ENCODE measurements around the gene PRKAA1.

Gene PRKAA1

DNA sequence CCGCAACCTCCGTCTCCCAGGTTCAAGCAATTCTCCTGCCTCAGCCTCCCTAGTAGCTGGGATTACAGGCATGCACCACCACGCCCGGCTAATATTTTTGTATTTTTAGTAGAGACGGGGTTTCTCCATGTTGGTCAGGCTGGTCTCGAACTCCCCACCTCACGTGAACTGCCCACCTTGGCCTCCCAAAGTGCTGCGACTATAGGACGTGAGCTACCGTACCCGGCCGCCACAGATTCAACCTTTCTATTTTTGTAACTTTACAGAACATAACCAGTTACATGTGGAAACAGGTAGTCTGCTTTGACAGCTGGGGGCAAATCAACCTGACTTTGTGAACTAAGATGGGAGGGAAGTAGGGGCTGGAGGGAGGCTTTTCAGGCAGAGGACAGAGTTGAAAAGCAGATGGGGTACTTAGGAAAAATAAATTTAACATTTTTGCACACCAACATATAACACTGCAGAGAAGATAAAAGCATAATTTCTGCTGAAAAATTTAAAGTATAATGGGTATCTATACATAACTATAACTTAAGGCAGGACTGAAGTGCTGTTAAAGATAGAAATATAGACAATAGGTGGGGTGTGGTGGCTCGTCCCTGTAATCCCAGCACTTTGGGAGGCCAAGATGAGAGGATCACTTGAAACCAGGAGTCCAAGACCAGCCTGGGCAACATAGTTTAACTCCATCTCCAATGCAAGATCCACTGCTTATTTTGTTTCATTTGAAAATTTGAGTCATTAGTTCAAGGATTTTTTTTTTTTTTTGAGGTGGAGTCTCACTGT, 31.8 kb upstream of the PRKAA1 start:
- H3F3A ChIP-seq (ENCODE audit: insufficient read depth), result peaks cover 98% of the 10 kb centered on the region
- peaks cover 74% of the 10 kb centered on the region for H3K36me3 ChIP-seq (ENCODE audit: low read length)

DNA sequence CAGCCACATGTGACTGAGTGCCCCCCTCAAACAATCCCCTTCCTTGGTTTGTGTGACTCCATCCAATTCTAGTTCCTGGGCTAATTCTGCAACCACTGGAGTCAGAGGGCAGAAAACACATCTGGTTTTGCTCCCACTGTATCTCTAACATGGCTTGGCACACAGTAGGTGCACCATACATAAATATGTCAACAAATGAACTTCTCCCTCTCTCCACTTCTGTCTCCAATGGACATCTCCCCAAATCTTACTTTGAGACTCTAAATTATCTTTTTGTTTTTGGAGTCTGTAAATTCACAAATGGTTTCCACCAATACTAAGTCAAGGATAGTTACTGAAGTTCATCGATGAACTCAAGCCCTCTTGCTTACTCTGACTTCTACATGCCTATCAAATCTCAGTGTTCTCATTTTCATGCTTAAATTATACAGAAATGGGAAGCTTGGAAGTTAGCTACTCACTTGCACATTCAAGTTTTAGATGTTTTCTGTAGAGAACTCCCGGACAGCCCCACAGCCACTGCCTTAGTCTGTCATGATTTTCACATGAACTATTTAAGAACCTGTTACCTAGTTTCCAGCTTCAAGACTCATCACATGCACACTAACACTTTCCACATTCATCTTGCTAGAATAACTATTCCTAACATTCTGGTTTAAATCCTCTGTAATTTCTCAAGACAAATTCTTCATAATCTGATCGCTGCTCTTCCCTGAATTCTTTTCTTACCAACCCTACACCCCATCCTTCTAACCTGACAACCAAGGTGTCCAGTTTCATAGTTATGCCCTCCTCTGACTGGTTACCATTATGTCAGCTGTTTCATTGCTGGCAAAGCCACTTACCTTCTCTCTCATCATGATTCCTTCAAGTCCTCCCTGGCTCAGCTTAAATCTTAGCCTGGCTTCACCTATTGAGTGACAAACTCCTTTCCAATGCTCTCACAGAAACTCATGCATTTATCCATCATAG, 30.8 kb upstream of the PRKAA1 start:
- H3K9me2 ChIP-seq (replicated peaks; ENCODE audit: insufficient read depth, low read length), result no peaks in the 10 kb centered on the region
- H3K79me2 ChIP-seq (ENCODE audit: insufficient read depth, low read length), result peaks cover 40% of the 10 kb centered on the region
- peaks cover 98% of the 10 kb centered on the region for H3F3A ChIP-seq (ENCODE audit: insufficient read depth)
- peaks cover 66% of the 10 kb centered on the region for H3K36me3 ChIP-seq (ENCODE audit: low read length)
- peaks cover 63% of the 10 kb centered on the region for H4K20me1 ChIP-seq (ENCODE audit: low read depth, low read length)
- no peak overlapping the region for H3K4me3 ChIP-seq (ENCODE audit: insufficient read depth, low read length, poor library complexity, severe bottlenecking)
- H3K27me3 ChIP-seq (ENCODE audit: low read length), result no peaks in the 10 kb centered on the region
- no peak overlapping the region for H3K27ac ChIP-seq (ENCODE audit: low read depth, low read length)
- no peak overlapping the region for H3K4me2 ChIP-seq (ENCODE audit: low read depth, low read length, poor library complexity, severe bottlenecking)
- no peak overlapping the region for H2AFZ ChIP-seq (ENCODE audit: low read depth, low read length, severe bottlenecking)
- H3K9ac ChIP-seq (ENCODE audit: low read length), result no peak overlapping the region
- no peaks in the 10 kb centered on the region for H3K9me3 ChIP-seq (ENCODE audit: insufficient read depth, low read length)
- TF ChIP-seq, protein P1, sequence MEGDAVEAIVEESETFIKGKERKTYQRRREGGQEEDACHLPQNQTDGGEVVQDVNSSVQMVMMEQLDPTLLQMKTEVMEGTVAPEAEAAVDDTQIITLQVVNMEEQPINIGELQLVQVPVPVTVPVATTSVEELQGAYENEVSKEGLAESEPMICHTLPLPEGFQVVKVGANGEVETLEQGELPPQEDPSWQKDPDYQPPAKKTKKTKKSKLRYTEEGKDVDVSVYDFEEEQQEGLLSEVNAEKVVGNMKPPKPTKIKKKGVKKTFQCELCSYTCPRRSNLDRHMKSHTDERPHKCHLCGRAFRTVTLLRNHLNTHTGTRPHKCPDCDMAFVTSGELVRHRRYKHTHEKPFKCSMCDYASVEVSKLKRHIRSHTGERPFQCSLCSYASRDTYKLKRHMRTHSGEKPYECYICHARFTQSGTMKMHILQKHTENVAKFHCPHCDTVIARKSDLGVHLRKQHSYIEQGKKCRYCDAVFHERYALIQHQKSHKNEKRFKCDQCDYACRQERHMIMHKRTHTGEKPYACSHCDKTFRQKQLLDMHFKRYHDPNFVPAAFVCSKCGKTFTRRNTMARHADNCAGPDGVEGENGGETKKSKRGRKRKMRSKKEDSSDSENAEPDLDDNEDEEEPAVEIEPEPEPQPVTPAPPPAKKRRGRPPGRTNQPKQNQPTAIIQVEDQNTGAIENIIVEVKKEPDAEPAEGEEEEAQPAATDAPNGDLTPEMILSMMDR (IDR thresholded peaks at IDR 0.05; ENCODE audit: insufficient read depth, low read length, poor library complexity, severe bottlenecking), result no peak
- TF ChIP-seq EZH2phosphoT487 (conservative IDR thresholded peaks at IDR 0.05; ENCODE audit: low read length), result no peak

More for the DNA sequence above, 31.8 kb upstream of the PRKAA1 start:
- Histone ChIP-seq H3K27ac (ENCODE audit: low read depth, low read length) (no peak overlapping the region), H3K9ac (ENCODE audit: low read length) (no peak overlapping the region), H4K20me1 (ENCODE audit: low read depth, low read length) (peaks cover 63% of the 10 kb centered on the region), H3K9me2 (replicated peaks; ENCODE audit: insufficient read depth, low read length) (no peaks in the 10 kb centered on the region), H3K4me3 (ENCODE audit: insufficient read depth, low read length, poor library complexity, severe bottlenecking) (no peak overlapping the region), H3K79me2 (ENCODE audit: insufficient read depth, low read length) (peaks cover 50% of the 10 kb centered on the region), H2AFZ (ENCODE audit: low read depth, low read length, severe bottlenecking) (no peak overlapping the region), H3K27me3 (ENCODE audit: low read length) (no peaks in the 10 kb centered on the region), H3K4me2 (ENCODE audit: low read depth, low read length, poor library complexity, severe bottlenecking) (no peak overlapping the region), H3K9me3 (ENCODE audit: insufficient read depth, low read length) (no peaks in the 10 kb centered on the region)
- TF ChIP-seq EZH2phosphoT487 (conservative IDR thresholded peaks at IDR 0.05; ENCODE audit: low read length), result no peak
- TF ChIP-seq, protein P1 (IDR thresholded peaks at IDR 0.05; ENCODE audit: insufficient read depth, low read length, poor library complexity, severe bottlenecking), result no peak

DNA sequence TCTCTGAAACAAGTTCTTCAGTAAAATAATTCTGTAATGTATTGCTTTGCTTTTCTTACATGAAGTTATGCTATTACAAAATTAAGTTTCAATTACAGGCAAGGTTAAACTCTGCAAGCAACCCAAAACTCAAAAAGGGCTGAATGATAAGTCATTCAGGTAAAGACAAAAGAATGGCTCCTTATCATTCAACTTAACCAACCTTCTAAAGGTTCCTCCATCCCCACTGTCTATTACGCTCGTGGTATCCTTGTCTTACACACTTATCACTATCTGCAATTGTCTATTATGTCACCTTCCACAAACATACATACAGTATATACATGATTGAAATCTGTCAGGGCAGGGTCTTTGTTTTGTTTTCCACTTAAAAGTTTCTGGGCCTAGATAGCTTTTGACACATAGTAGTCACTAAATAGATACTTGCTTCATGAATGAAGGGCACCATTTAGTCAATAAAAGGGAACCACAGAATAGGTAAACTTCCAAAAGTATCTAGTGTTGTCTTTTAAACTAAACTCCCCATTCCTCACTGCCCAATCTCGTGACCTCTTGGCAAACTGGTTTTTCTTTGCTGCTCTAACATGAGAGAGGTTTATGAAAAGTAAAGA, 30.0 kb upstream of the PRKAA1 start:
- peaks cover 55% of the 10 kb centered on the region for H4K20me1 ChIP-seq (ENCODE audit: low read depth, low read length)
- no peaks in the 10 kb centered on the region for H3K9me3 ChIP-seq (ENCODE audit: insufficient read depth, low read length)
- H3K9me2 ChIP-seq (replicated peaks; ENCODE audit: insufficient read depth, low read length), result no peaks in the 10 kb centered on the region
- no peak for TF ChIP-seq EZH2phosphoT487 (conservative IDR thresholded peaks at IDR 0.05; ENCODE audit: low read length)
- TF ChIP-seq, protein P1 (IDR thresholded peaks at IDR 0.05; ENCODE audit: insufficient read depth, low read length, poor library complexity, severe bottlenecking), result no peak
- H3K4me2 ChIP-seq (ENCODE audit: low read depth, low read length, poor library complexity, severe bottlenecking), result no peak overlapping the region
- H3K9ac ChIP-seq (ENCODE audit: low read length), result no peak overlapping the region
- peaks cover 57% of the 10 kb centered on the region for H3K36me3 ChIP-seq (ENCODE audit: low read length)
- H3K4me3 ChIP-seq (ENCODE audit: insufficient read depth, low read length, poor library complexity, severe bottlenecking), result no peak overlapping the region
- peaks cover 32% of the 10 kb centered on the region for H3K79me2 ChIP-seq (ENCODE audit: insufficient read depth, low read length)
- H2AFZ ChIP-seq (ENCODE audit: low read depth, low read length, severe bottlenecking), result no peak overlapping the region
- no peak overlapping the region for H3K27ac ChIP-seq (ENCODE audit: low read depth, low read length)
- peaks cover 94% of the 10 kb centered on the region for H3F3A ChIP-seq (ENCODE audit: insufficient read depth)
- no peaks in the 10 kb centered on the region for H3K27me3 ChIP-seq (ENCODE audit: low read length)

Data from SU-DHL-6 (cell line).